A204.1 (cell line): ENCODE data around the gene NAPG.
"Not testable (repeated sequence)": the region's sequence is repeated elsewhere in the genome, so short reads cannot be mapped to it uniquely, and the experiment has no call there.

ENCODE experiments used
- FAIRE-seq: peaks from 2 replicates; lab custom pipeline; 2012; peaks lifted over from hg19 to GRCh38; lab: Jason Lieb, UNC

Gene NAPG

GRCh38 chr18:10525697-10526560 is at the start of gene NAPG:
TSS of gene NAPG (plus strand) at chr18:10526027. CDS start at chr18:10526103, 76 bp downstream.
- FAIRE-seq: peak; percentile 59

- FAIRE-seq: no peak
Measured at GRCh38 chr18:10476338-10476791, 49.5 kb upstream of the NAPG start.

GRCh38 chr18:10477121-10477862 is 48.5 kb upstream of the NAPG start:
- no peak for FAIRE-seq

- no peak for FAIRE-seq
Measured at GRCh38 chr18:10477863-10478260, 48.0 kb upstream of the NAPG start.

- FAIRE-seq: no peak
Measured at GRCh38 chr18:10481831-10482230, 44.0 kb upstream of the NAPG start.

- FAIRE-seq: no peak
Measured at GRCh38 chr18:10482363-10482984, 43.4 kb upstream of the NAPG start.

- FAIRE-seq: no peak
Measured at GRCh38 chr18:10482985-10483949, 42.6 kb upstream of the NAPG start.

GRCh38 chr18:10485475-10485874 is 40.4 kb upstream of the NAPG start:
- FAIRE-seq: no peak

GRCh38 chr18:10486362-10486761 is 39.5 kb upstream of the NAPG start:
- no peak for FAIRE-seq

GRCh38 chr18:10487154-10487553 is 38.7 kb upstream of the NAPG start:
- no peak for FAIRE-seq

- FAIRE-seq: no peak
Measured at GRCh38 chr18:10488017-10488416, 37.8 kb upstream of the NAPG start.

- FAIRE-seq: no peak
Measured at GRCh38 chr18:10490401-10491165, 35.2 kb upstream of the NAPG start.

- FAIRE-seq: no peak
Measured at GRCh38 chr18:10495936-10496335, 29.9 kb upstream of the NAPG start.

- no peak for FAIRE-seq
Measured at GRCh38 chr18:10497206-10497749, 28.5 kb upstream of the NAPG start.

- no peak for FAIRE-seq
Measured at GRCh38 chr18:10499230-10499629, 26.6 kb upstream of the NAPG start.

GRCh38 chr18:10500038-10500437 is 25.8 kb upstream of the NAPG start:
- no peak for FAIRE-seq

- FAIRE-seq: no peak
Measured at GRCh38 chr18:10504723-10505122, 21.1 kb upstream of the NAPG start.

- not testable (repeated sequence) for FAIRE-seq
Measured at GRCh38 chr18:10505892-10506291, 19.9 kb upstream of the NAPG start.

- no peak for FAIRE-seq
Measured at GRCh38 chr18:10508591-10508990, 17.2 kb upstream of the NAPG start.

GRCh38 chr18:10511236-10511635 is 14.6 kb upstream of the NAPG start:
- FAIRE-seq: no peak

GRCh38 chr18:10514082-10514481 is 11.7 kb upstream of the NAPG start:
- FAIRE-seq: no peak
